ENCODE results near the gene PWWP3B.

The PWWP3B gene

GRCh38 chrX:106208154-106208553 lies 40.0 kb downstream of the PWWP3B start:
- no peak for TF ChIP-seq CTCF (IDR thresholded peaks at IDR 0.05; ENCODE audit: control extremely low read depth, extremely low read depth, low read depth, missing control alignments)
- DNase-seq (ENCODE audit: extremely low spot score) = no peak
- ChIA-PET POLR2A (no interaction called here), CTCF (no interaction called here)
